ENCODE measurements around the gene SAMSN1. TPM values are rescaled to one million over a fixed set of nuclear protein-coding genes. Genes with fewer than 3 reads are reported as not detected.
"Not testable (repeated sequence)": the region's sequence is repeated elsewhere in the genome, so short reads cannot be mapped to it uniquely, and the experiment has no call there.

Gene SAMSN1
- total RNA-seq, 2 donors from 2014 or later: 1.8 to 4.6 TPM

- WGBS, 2 donors: 54 to 90% methylated on average over 2 of the region's 2 CpGs
- intact Hi-C loops (cut with DNase I): no loop called here
- H3K36me3 ChIP-seq (replicated peaks in 1 of 2; ENCODE audit: insufficient read depth in 1 of 2, low read depth in 2 of 2): no peaks in the 10 kb centered on the region
- TF ChIP-seq CTCF (IDR thresholded peaks at IDR 0.05) (no peak), POLR2A (IDR thresholded peaks at IDR 0.05) (no peak)
- H3K4me1 ChIP-seq: no peaks in the 10 kb centered on the region
- H3K27ac ChIP-seq: peak overlapping the region in 1 of 4 donors; percentile 25
- DNase-seq (no peak), ATAC-seq (no peak)
- H3K9me3 ChIP-seq: no peaks in the 10 kb centered on the region
- H3K4me3 ChIP-seq: no peak overlapping the region
- H3K27me3 ChIP-seq: no peaks in the 10 kb centered on the region
These were observed 23.4 kb downstream of the SAMSN1 start for GRCh38 chr21:14522736-14523135.

- no peak overlapping the region for H3K4me3 ChIP-seq
- H3K9me3 ChIP-seq: no peaks in the 10 kb centered on the region
- H3K4me1 ChIP-seq: no peaks in the 10 kb centered on the region
- no peak for TF ChIP-seq CTCF (IDR thresholded peaks at IDR 0.05)
- intact Hi-C loops (cut with DNase I): no loop called here
- no peak overlapping the region for H3K27ac ChIP-seq
- no peak for DNase-seq
- no peaks in the 10 kb centered on the region for H3K36me3 ChIP-seq (replicated peaks in 1 of 2; ENCODE audit: insufficient read depth in 1 of 2, low read depth in 2 of 2)
- ATAC-seq: no peak
- no peaks in the 10 kb centered on the region for H3K27me3 ChIP-seq
- WGBS, 2 donors: 54 to 68% methylated on average over 7 of the region's 7 CpGs
These were observed 25.6 kb downstream of the SAMSN1 start for GRCh38 chr21:14520535-14520934.

- no peaks in the 10 kb centered on the region for H3K27me3 ChIP-seq
- ATAC-seq (no peak), DNase-seq (no peak)
- TF ChIP-seq POLR2A (IDR thresholded peaks at IDR 0.05) (no peak), CTCF (IDR thresholded peaks at IDR 0.05) (no peak)
- no peaks in the 10 kb centered on the region for H3K36me3 ChIP-seq (replicated peaks in 1 of 2; ENCODE audit: insufficient read depth in 1 of 2, low read depth in 2 of 2)
- no peaks in the 10 kb centered on the region for H3K4me1 ChIP-seq
- intact Hi-C loops (cut with DNase I): no loop called here
- no peaks in the 10 kb centered on the region for H3K9me3 ChIP-seq
- no peak overlapping the region for H3K4me3 ChIP-seq
- 44 to 61% methylated on average over 1 of the region's 1 CpG for WGBS, 2 donors
- no peak overlapping the region for H3K27ac ChIP-seq
These were observed 27.1 kb downstream of the SAMSN1 start for GRCh38 chr21:14519000-14519399.

GRCh38 chr21:14513804-14514203 is 32.3 kb downstream of the SAMSN1 start:
- intact Hi-C loops (cut with DNase I): no loop called here
- ATAC-seq (no peak), DNase-seq (no peak)
- H3K4me1 ChIP-seq: no peaks in the 10 kb centered on the region
- TF ChIP-seq POLR2A (IDR thresholded peaks at IDR 0.05) (no peak), CTCF (IDR thresholded peaks at IDR 0.05) (no peak)
- 76 to 85% methylated on average over 1 of the region's 1 CpG for WGBS, 2 donors
- H3K27me3 ChIP-seq: no peaks in the 10 kb centered on the region
- H3K9me3 ChIP-seq: no peaks in the 10 kb centered on the region
- no peak overlapping the region for H3K4me3 ChIP-seq
- no peaks in the 10 kb centered on the region for H3K36me3 ChIP-seq (replicated peaks in 1 of 2; ENCODE audit: insufficient read depth in 1 of 2, low read depth in 2 of 2)
- H3K27ac ChIP-seq: no peak overlapping the region

GRCh38 chr21:14506859-14507457 is 39.2 kb downstream of the SAMSN1 start:
- H3K4me3 ChIP-seq; H3K4me1 ChIP-seq; H3K27ac ChIP-seq; DNase-seq; H3K36me3 ChIP-seq (replicated peaks in 1 of 2; ENCODE audit: insufficient read depth in 1 of 2, low read depth in 2 of 2); ATAC-seq; intact Hi-C loops (cut with DNase I); H3K9me3 ChIP-seq; H3K27me3 ChIP-seq: not testable (repeated sequence)
- 62 to 71% methylated on average over 2 of the region's 2 CpGs for WGBS, 2 donors

Data from body of pancreas (tissue), 4 donors.